Right ventricle myocardium inferior (tissue), 1 donor: ENCODE measurements around the gene CTCFL. TPM values are rescaled to one million over a fixed set of nuclear protein-coding genes. Genes with fewer than 3 reads are reported as not detected.
"Not testable (repeated sequence)": the region's sequence is repeated elsewhere in the genome, so short reads cannot be mapped to it uniquely, and the experiment has no call there.

Experiments
- ATAC-seq: fragments of 200-7000 bp; cut with Tn5 transposase; one replicate; pipeline ENCODE4 v1.9.1; 2020; ENCODE audit warnings: mild to moderate bottlenecking, moderate library complexity
- DNase-seq: peaks from one replicate; pipeline ENCODE4 v3.0.0; 2021; ENCODE audit errors: missing footprints
- intact Hi-C: fragments of 100-400 bp; cut with DNase I; formaldehyde crosslinking; loops from one replicate; pipeline ENCODE4 v1.11.0; 2022
- total RNA-seq: library from RNA; stranded (reverse); fragmentation: NEBNext Ultra II Directional; extraction: Animal tissue kit (Norgen Biotek cat#: 25700); gene quantifications from one replicate; pipeline ENCODE4 v1.2.1, GENCODE V29; 2021
- donor health status: DM: no; HTN: yes; CAD: no; lungs with severe emphysema.

CTCFL gene
- total RNA-seq, 1 donor from 2014 or later, result not detected

DNA sequence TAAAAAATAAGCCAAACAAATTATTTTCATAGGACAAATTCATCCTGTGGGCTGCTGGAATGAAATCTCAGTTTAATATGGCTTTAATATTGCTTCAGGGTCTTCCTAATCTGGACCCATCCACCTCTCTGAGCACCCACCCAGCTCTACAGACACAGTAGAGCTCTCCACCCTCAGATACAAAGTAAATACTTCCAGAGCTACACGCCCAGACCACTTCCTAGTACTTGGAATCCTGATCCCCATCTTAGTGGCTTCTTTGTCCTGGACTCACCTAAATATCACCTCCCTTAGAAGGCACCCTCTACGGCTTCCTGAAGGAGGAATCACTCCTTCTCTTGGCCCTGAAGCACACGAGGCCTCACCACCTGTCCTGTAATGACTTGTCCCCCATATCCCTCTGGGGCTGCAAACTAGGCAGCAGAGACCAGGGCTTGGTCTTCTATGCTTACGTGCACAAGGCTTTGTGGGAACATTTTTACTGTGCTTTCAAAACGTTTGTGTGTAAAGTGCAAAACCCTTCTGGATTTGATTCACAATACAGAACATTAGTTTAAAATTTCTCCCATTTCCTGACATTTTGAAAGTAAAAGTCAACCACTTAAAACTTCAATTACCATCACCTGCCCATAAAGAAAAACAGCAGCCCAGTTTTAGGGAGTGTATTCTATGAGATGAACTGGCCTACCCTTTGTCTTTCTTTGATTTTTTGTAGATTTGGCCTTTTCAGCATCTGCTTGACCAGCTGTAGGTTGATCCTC lies 2.4 kb downstream of the CTCFL start:
- no peak for DNase-seq
- intact Hi-C loops, result no loop called here
- ATAC-seq, result no peak

DNA sequence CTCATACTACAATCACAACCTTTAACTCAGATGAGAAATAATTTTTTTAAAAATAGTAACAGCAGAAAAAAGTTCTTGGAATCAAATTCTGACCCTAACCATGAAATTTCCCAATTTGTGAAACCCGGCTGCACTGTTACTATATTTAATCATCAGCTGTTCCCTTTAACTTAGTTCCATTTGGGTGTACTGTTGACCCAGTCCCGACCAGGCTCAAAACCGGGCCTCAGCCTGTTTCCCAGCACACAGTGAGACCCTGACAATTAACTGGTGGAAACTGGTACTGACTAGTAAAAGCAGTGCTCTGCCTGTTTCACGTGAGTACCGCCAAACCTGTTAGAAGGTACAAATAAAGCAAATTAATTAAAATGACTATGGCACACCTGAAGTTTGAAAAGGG lies 7.0 kb downstream of the CTCFL start:
- no peak for DNase-seq
- no peak for ATAC-seq
- intact Hi-C loops, result no loop called here

- intact Hi-C loops, result loop anchor here (1.0 to 2.0 kb wide), 2 partner anchors 80 to 694 kb away; no protein-coding TSS in a partner anchor
- DNase-seq (no peak), ATAC-seq (peak; percentile 80)
Observed at GRCh38 chr20:57514273-57514751, 10.6 kb downstream of the CTCFL start.

DNA sequence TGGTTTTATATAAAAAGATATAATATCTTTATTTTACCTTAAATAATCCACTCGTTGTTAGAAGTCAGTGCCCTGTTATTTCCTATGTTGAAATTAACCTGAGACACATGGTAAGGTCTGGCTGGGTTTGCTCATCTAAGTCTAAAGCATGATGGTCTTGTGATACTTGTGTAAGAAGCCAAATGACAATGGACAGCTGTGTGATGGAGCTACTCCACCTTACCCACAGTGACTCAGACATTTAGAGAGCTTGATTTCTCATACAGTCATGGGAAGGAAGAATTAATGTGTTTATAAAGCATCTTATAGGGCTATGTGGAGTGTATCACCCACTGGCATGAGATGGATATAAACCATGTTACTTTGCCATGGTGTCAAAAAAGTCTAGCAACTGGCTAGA lies 11.7 kb downstream of the CTCFL start:
- intact Hi-C loops, result no loop called here
- DNase-seq (no peak), ATAC-seq (no peak)

DNA sequence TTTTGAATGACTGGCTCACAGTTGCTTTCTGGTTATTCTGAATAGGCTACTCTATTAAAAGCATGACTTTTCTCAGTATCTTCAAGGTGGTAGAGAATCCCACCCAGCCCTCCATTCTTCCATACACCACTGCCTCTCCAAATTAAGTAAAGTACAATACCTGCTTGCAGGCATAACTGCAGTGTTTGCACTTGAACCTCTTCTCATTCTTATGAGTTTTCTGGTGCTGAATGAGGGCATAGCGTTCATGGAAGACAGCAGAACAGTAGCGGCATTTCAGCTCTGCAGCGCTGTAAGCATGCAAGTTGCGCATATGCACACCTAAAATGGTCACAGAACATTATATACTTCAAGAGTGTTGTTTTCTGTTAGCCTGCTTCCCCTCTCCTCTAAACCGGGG lies 12.5 kb downstream of the CTCFL start:
- no peak for DNase-seq
- intact Hi-C loops, result no loop called here
- no peak for ATAC-seq

DNA sequence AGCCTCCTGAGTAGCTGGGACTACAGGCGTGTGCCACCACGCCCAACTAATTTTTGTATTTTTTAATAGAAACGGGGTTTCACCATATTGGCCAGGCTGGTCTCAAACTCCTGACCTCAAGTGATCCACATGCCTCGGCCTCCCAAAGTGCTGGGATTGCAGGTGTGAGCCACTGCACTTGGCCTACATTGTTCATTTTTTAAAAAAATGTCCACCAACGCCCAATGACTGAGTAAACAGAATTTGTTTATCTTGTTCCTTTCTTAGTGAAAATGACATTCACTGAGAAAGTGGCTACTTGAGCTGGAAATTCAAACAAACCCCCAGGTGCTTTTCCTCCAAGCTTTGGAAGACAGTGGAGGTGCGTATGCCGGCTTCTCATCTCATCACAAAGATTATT lies 13.2 kb downstream of the CTCFL start:
- intact Hi-C loops, DNase-seq, ATAC-seq: not testable (repeated sequence)

DNA sequence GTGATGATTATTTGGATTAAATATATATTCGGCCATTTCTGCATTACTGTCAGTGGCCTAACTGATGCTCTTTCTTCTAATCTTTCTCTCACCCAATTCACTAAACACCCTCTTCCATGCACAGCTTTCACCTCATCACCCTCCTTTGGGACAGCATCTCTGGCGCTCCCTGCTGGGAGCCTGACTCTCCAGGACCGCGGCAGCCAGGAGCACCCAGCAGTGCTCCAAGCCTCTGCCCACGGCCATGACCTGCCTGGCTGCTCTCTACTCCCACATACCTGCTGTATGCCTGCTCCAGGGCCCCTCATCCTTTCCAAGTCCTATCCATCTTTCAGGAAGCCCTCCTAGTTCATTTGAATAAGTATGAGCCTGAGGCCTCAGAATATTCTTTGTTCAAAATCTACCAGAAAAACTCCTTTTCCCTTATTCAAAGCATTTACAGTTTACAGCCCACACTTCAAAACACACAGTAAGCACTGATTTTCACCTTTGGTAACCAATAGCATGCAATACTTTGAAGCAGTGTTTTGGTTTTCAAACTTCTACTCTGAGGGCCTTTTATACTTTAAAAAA lies 15.2 kb downstream of the CTCFL start:
- DNase-seq (no peak), ATAC-seq (no peak)
- intact Hi-C loops, result no loop called here

GRCh38 chr20:57508831-57509230 lies 16.1 kb downstream of the CTCFL start:
- ATAC-seq (no peak), DNase-seq (no peak)
- intact Hi-C loops, result no loop called here

DNA sequence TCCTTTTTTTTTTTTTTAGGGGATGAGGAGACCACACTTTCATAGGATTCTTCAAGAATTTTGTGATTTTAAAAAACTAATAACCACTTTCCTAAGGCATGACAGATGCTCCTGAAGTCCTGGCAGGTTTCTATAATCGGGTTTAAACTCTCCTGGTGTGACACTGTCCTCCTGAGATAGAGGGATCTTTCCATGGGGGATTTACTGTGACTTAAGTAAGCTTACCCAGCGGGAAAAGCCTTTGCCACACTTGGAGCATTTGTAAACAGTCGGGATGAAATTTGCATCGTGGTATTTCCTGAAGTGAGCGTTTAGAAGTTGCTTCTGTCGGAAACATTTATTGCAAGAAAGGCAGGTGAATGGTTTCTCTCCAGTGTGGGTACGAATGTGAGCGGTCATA lies 16.6 kb downstream of the CTCFL start:
- no peak for ATAC-seq
- DNase-seq, result no peak
- intact Hi-C loops, result no loop called here

- intact Hi-C loops, result no loop called here
- no peak for DNase-seq
- ATAC-seq, result no peak
Observed at GRCh38 chr20:57507477-57507876, 17.5 kb downstream of the CTCFL start.

- no peak for DNase-seq
- intact Hi-C loops, result no loop called here
- no peak for ATAC-seq
Observed at GRCh38 chr20:57505979-57506378, 19.0 kb downstream of the CTCFL start.

DNA sequence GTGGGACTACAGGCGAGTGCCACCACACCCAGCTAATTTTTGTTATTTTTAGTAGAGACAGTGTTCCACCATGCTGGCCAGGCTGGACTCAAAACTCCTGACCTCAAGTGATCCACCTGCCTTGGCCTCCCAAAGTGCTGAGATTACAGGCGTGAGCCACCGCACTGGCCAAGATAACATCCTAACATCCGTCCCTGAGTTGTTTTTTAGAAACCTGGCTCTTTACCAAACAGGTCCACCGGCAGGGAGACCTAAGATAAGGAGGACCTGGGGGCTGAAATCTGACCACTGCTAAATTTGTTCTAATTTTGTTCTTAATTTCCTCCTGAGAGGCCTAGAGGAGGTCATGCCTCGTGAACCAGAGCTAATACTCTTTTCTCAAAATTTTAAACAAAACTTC lies 20.5 kb downstream of the CTCFL start:
- no peak for ATAC-seq
- intact Hi-C loops, result no loop called here
- no peak for DNase-seq

DNA sequence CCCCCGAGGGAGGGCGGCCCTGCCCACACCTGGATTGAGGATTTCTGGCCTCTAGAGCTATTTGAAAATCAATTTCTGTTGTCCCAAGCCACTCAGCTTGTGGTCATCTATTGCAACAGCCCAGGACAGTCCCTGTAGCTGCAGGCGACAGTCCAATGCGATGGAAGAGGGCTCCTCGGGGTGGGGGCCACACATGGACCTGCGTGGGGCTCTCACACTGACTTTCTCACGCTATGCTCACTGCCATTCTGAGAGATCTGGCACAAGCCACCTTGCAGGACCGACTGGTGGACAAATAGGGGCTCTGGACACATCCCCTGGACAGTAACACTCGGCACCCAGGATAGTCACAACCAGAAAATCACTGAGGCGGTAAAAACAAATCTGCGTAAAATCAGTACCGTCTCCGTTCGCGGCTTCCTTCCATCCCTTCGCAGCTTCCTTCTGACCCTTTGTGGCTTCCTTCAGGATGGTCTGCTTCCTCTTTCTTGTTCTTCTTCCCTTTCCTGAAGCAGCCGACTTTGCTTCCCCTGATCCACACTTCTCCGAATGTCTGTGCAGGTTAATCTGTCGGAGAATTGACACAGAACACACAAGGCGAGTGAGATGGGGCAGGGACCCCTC lies 21.8 kb downstream of the CTCFL start:
- ATAC-seq (no peak), DNase-seq (no peak)
- intact Hi-C loops, result no loop called here

DNA sequence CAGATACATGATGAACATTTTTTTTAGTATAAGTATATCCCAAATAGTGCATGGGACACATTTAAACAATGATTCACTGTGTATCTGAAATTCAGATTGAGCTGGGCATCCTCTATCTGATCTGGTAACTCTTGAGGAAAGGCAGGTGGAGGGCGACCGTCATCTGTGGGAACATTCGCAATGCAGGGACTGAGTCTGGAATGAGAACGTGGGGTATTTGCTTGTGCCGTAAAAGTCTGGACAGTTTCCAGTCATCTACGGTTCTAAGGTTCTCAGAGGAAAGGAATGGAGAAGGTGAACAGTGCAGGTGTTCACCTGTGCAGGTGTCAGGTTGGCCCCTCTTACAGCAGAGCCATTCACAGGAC lies 22.6 kb downstream of the CTCFL start:
- intact Hi-C loops, result no loop called here
- DNase-seq (no peak), ATAC-seq (no peak)

DNA sequence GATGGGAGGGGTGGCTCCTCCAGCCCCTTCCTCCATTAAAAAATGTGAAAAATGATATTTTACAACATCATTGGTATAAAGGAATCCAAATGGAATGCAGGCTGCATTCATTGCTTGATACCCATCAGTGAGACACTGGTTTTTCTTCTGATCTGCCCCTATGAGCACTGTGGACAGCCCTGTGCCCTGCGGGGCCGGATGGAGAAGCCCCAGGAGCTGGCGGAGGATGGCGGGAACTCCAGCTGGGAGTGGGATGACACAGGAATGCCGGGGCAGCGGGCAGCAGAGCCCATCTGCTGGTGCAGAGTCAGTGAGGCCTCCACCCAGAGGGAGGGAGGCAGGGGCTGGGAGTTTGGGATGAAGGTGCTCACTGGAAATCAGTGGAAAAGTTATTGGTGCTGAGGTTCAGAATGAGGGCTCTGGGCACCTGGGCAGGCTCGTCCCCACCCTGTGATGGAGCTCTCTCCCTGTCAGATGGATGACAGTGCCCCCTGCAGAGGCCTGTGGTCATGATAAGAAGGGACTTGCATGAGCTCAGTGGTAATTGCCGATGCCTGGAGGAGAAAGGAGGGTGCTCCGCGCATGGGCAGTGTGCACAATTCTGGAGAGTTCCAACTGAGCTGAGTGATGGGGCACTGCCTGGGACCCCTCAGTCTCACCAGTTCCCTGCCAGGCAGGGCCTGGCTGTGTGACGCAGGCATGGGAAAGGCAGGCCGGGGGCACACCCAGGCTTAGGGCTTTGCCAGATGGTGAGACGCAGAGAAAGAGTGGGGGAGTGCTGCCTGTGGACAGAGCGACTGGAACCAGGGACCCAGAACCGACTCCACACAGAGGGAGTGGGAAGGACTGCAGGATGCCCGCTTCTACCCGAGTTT lies 23.2 kb downstream of the CTCFL start:
- ATAC-seq (no peak), DNase-seq (no peak)
- intact Hi-C loops, result no loop called here

DNA sequence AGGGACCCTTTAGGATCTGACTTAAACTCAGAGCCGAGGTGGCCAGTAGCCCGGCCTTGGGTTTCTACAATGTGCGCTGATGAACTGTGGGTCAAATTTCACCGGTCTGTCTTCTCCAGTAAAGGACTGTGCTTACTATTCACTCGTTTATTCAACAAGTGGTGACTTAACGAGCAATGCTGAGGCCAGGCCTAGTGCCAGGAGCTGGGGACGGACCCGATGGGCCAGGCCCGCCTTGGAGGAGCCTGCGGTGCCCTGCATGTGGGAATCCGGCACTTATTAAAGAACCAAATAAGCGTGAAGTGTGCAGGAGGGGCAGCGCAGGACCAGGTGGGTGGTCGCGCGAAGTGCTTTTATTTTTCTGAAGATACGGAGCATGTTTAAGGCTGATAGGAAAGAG lies 24.0 kb downstream of the CTCFL start:
- DNase-seq (no peak), ATAC-seq (no peak)
- intact Hi-C loops, result no loop called here

- intact Hi-C loops, result no loop called here
- ATAC-seq, result no peak
- no peak for DNase-seq
Observed at GRCh38 chr20:57500235-57500634, 24.7 kb downstream of the CTCFL start.

DNA sequence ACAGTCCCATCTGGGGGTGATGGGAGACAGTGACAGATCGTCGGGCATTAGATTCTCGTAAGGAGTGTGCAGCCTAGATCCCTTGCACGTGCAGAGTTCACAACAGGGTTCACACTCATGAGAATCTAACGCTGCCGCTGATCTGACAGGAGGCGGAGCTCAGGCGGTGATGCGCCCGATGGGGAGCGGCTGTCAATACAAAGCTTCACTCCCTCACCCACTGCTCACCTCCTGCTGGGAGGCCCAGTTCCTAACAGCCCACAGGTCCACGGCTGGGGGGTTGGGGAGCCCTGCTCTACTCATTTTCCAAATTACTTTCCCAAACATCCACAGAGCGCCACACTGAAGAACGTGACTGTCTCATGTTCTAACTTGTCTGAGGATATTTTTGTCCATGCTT lies 25.3 kb downstream of the CTCFL start:
- ATAC-seq, result no peak
- DNase-seq, result no peak
- intact Hi-C loops, result no loop called here
